Activated CD4-positive, alpha-beta memory T cell treated with anti-CD3 and anti-CD28 coated beads, Interleukin-2, amount 10 ng/mL, durations not matched to agents 7 days and 5 days (primary cell): Measurements from ENCODE around the gene PREX1. TPM values are rescaled to one million over a fixed set of nuclear protein-coding genes. Genes with fewer than 3 reads are reported as not detected.

ENCODE experiments used
- CTCF ChIA-PET: fragments of 350-600 bp; sonication (Branson Sonifier 250); formaldehyde crosslinking; loops from one replicate; lab custom pipeline; 2021; ENCODE audit warnings: antibody characterized with exemption, inconsistent platforms; lab: Charles Lee
- POLR2A ChIA-PET: fragments of 350-600 bp; sonication (Branson Sonifier 250); formaldehyde crosslinking; loops from one replicate; lab custom pipeline; 2021; ENCODE audit warnings: antibody characterized with exemption; lab: Charles Lee
- DNase-seq: peaks from one replicate; pipeline ENCODE4 v3.0.0-alpha.2; 2020
- H3K27ac Mint-ChIP-seq: one replicate; pipeline ENCODE4 v1.8.0; 2021; ENCODE audit warnings: mild to moderate bottlenecking, mixed read lengths
- H3K27me3 Mint-ChIP-seq: one replicate; pipeline ENCODE4 v1.8.0; 2021; ENCODE audit warnings: mixed read lengths
- H3K36me3 Mint-ChIP-seq: one replicate; pipeline ENCODE4 v1.8.0; 2021; ENCODE audit warnings: low read depth, mixed read lengths
- H3K4me1 Mint-ChIP-seq: one replicate; pipeline ENCODE4 v1.8.0; 2021; ENCODE audit warnings: mixed read lengths
- H3K4me3 Mint-ChIP-seq: one replicate; pipeline ENCODE4 v1.8.0; 2021; ENCODE audit warnings: mild to moderate bottlenecking, mixed read lengths
- H3K9me3 Mint-ChIP-seq: one replicate; pipeline ENCODE4 v1.8.0; 2021; ENCODE audit warnings: mixed read lengths
- total RNA-seq, 2 experiments: library from RNA; stranded (reverse); gene quantifications; one replicate each; pipeline ENCODE4 v1.2.3, GENCODE V29; 2021

Gene PREX1
- total RNA-seq, 2 experiments from 2014 or later: 158 to 160 TPM

DNA sequence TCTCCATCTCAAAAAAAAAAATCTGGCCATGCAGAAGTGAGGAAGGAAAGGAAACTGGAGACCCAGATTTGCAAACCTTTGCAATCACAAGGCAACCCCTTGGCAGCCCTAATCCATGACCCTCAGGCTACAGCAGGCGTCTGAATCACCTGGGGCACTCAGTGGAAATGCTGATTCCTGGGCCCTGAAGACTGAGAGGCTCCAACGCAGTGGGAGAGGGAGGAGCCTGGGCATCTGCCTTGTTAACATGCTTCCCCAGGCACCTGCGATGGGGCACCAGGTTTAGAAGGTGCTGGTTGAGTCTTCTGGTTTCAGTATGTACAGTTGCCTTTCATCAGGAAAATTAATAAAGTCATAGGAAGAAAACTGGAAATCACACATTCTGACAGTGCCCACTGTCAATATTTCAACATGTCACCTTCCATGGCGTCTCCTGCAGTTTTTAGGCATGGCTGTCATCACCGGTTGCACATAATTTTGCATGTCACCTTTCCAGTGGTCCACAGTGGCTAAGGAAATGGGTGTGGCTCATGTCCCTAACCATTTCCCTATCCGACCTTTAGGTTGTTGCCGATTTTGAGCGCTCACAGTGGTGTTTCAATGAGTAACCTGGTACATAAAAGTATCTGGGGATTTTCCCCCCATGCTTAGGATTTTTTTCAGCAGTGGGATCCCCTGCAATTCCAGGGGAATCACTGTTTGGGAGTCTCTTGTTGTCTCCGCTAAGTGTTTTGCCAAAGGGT lies 56.9 kb downstream of the PREX1 start:
- CTCF ChIA-PET: no interaction called here
- no peaks in the 10 kb centered on the region for H3K27me3 Mint-ChIP-seq
- POLR2A ChIA-PET: interaction anchor here (1.1 to 1.8 kb wide), 3 partner anchors 20 to 57 kb away, joined by 5 to 8 read pairs (median 5); partner anchors contain the start of gene PREX1
- DNase-seq: no peak
- H3K27ac Mint-ChIP-seq: peak overlapping the region; percentile 41
- peaks cover 95% of the 10 kb centered on the region for H3K4me1 Mint-ChIP-seq
- peaks cover 56% of the 10 kb centered on the region for H3K36me3 Mint-ChIP-seq
- H3K9me3 Mint-ChIP-seq: peaks cover 3% of the 10 kb centered on the region
- H3K4me3 Mint-ChIP-seq: no peak overlapping the region

DNA sequence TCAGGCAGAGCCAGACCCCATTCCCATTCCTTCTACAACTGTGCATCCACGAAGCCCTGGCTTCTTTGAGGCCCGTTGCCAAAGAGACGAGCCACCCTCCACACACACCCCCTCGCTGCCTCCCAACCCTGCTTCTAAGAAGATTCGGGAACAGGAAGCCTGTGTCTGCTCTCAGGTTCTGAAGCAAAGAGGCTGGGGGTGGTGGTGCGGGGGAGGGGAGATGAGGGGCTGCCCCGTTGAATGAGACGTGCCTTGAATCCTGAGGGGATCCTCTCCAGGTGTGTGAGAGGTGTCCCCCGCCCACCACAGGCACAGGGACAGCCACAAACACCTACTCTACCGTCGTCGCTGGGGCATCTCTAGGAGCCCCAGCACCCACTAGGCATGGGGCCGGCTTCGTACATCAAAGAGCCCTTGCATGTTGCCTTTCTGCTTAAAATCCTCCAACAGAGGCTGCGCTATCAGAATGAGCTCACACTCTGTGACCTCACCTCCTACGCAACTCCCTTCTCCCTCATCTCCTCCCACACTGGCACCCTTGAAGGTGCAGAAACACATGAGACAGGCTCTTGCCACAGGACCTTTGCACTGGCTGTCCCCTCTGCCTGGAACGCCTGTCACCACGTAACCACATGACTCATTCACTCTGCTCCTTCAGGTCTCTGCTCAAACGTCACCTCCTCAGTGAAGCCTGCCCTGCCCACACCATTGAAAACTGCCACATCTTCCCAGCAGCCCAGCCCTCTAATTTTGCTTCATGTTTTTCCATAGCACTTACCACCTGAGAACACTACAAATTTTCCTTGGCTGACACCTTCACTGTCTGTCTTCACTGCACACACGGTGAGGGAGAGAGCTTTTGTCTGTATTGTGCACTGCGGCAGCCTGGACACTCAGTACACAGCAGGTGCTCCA lies 58.5 kb downstream of the PREX1 start:
- Mint-ChIP-seq H3K27ac (peak overlapping the region; percentile 71), H3K4me1 (peaks cover 91% of the 10 kb centered on the region), H3K9me3 (no peaks in the 10 kb centered on the region), H3K4me3 (peak overlapping the region; percentile 21), H3K27me3 (no peaks in the 10 kb centered on the region), H3K36me3 (peaks cover 52% of the 10 kb centered on the region)
- ChIA-PET POLR2A (interaction anchor here (0.7 to 1.4 kb wide), 7 partner anchors 8 to 49 kb away, joined by 3 to 8 read pairs (median 4); no protein-coding TSS in a partner anchor), CTCF (interaction anchor here (0.7 to 1.5 kb wide), 3 partner anchors 8 to 112 kb away, joined by 3 to 5 read pairs (median 3); no protein-coding TSS in a partner anchor)
- DNase-seq: peak; percentile 92

DNA sequence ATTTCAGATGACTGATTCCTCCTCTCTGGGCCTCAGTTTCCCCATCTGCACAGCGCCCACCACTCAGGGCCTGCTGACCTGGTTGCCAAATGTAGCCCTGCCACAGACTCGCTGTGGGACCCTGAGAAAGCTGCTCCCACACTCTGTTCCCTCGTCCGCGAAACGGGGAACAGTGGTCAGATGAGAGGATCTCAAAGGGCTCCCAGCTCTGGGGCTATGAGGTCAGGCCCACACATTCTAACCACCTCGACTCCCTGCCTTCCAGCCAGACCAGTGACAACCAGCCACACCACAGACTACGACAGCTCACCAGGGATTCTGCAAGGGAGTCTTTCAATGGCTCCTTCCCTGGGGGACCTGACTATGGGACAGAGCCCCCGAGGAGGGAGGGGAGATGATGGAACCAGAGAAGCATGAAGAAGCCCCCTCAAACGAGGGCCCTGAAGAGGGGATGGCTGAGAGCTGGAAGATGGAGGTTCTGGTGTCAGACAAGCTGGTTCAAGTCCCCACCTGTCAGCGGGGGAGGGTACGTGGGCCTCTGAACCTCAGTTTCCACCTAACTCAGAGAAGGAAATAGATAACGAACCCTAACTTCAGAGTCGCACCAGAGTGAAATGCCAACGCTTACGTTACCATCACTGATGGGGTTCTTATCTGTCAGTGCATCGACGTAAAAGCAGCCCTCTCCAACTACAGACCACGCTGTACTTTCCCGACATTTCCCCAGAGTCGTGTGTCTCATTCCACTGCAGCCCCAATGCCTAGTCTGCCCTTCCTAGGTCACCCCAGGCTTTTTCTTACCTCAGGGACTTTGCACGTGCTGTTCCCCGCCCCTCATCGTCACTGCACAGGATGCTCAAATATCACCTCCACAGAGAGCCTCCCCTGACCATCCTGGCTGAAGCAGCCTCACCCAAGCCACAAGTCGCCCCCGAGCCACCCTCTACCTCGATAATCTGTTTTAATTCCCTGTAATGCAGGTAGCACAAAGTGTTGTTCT lies 60.5 kb downstream of the PREX1 start:
- POLR2A ChIA-PET: interaction anchor here (0.9 to 1.1 kb wide), 2 partner anchors 27 to 59 kb away, joined by 3 read pairs; no protein-coding TSS in a partner anchor
- H3K36me3 Mint-ChIP-seq: peaks cover 42% of the 10 kb centered on the region
- CTCF ChIA-PET: interaction anchor here (0.6 kb wide), 1 partner anchor 9 kb away, joined by 4 read pairs; no protein-coding TSS in a partner anchor
- peak overlapping the region; percentile 9 for H3K4me3 Mint-ChIP-seq
- peak overlapping the region; percentile 71 for H3K27ac Mint-ChIP-seq
- no peaks in the 10 kb centered on the region for H3K9me3 Mint-ChIP-seq
- peaks cover 88% of the 10 kb centered on the region for H3K4me1 Mint-ChIP-seq
- H3K27me3 Mint-ChIP-seq: no peaks in the 10 kb centered on the region
- DNase-seq: peak; percentile 46

DNA sequence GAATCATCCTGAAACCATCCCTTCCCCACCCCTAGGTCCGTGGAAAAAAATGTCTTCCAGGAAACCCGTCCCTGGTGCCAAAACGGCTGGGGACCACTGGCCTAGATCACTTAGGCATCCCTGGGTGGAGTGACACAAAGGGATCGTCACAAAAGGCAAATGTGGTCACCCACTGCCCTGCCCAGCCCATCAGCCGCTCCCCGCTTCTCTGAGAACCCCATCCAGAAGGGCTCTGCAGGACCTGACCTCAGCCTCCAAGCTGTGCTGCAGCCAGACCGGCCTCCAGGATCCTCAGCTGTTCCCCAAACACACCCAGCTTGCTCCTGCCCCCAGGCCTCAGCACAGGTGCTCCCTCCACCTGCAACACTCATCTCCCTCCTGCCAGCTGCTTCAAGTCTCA lies 61.6 kb downstream of the PREX1 start:
- Mint-ChIP-seq H3K4me3 (no peak overlapping the region), H3K36me3 (peaks cover 48% of the 10 kb centered on the region), H3K9me3 (no peaks in the 10 kb centered on the region), H3K27me3 (no peaks in the 10 kb centered on the region), H3K4me1 (peaks cover 93% of the 10 kb centered on the region), H3K27ac (peak overlapping the region; percentile 72)
- no peak for DNase-seq
- CTCF ChIA-PET: no interaction called here
- POLR2A ChIA-PET: interaction anchor here (0.9 kb wide), 1 partner anchor 26 kb away, joined by 3 read pairs; no protein-coding TSS in a partner anchor

DNA sequence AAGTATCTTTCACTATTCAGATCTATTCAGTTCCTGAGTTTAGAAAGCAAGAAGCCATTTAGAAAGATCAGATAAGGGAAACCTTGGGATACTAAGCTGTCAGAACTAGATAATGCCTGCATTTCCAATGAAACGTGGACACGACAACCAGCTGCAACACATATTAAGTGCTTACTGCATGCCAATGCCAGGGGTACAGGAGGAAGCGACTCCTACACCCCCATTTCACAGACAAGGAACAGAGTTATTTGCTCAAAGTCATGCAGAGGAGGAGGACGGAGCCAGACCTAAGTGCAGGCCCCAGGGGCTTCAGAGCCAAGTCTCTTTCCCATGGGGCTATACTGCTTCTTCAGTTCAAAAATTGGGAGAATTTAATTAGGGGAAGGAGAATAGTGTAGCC lies 62.4 kb downstream of the PREX1 start:
- CTCF ChIA-PET: no interaction called here
- peak overlapping the region; percentile 3 for H3K27ac Mint-ChIP-seq

DNA sequence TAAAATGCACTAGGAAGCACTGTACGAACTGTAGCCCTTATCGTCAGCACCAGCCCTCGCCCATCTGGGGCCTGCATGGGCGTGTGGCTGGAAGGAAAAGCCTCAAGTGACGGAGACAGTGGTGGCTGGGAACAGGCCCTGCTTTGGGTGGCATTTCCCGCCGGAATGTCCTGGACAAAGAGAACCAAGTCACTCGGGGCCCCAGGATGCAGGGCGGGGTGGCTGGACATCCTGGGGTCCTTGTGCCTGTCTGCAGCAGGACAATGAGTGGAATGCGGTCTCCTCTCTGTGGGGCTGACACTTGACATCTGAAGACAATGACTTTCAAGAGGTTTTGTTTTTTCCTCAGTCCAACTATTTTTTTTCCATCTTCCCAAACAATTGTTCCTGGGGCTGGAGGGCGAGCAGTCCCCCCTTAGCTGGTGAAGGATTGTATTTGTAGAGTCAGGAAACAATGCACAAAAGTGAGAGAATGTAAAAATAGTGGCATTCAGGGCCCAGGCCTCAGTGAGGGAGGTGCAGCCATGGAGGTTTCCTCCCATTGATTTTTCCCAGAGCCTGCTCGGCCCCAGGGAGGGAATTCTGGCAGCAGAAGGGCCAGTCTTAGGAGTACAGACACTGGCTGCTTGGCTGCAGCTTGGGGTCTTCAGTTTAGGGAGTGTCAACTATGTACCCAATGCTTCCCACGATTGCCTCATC lies 64.4 kb downstream of the PREX1 start:
- DNase-seq: no peak
- ChIA-PET CTCF (interaction anchor here (1.0 kb wide), 1 partner anchor 64 kb away, joined by 3 read pairs; no protein-coding TSS in a partner anchor), POLR2A (no interaction called here)
- H3K4me3 Mint-ChIP-seq: no peak overlapping the region
- peak overlapping the region; percentile 100 for H3K27ac Mint-ChIP-seq
- H3K27me3 Mint-ChIP-seq: no peaks in the 10 kb centered on the region
- no peaks in the 10 kb centered on the region for H3K9me3 Mint-ChIP-seq
- peaks cover 55% of the 10 kb centered on the region for H3K36me3 Mint-ChIP-seq
- H3K4me1 Mint-ChIP-seq: peaks cover 93% of the 10 kb centered on the region

More for the DNA sequence above, 62.4 kb downstream of the PREX1 start:
- no peaks in the 10 kb centered on the region for H3K27me3 Mint-ChIP-seq
- H3K4me1 Mint-ChIP-seq: peaks cover 93% of the 10 kb centered on the region
- H3K4me3 Mint-ChIP-seq: no peak overlapping the region
- POLR2A ChIA-PET: interaction anchor here (0.9 to 1.4 kb wide), 2 partner anchors 14 to 26 kb away, joined by 3 to 6 read pairs; no protein-coding TSS in a partner anchor
- no peak for DNase-seq
- H3K9me3 Mint-ChIP-seq: no peaks in the 10 kb centered on the region
- peaks cover 50% of the 10 kb centered on the region for H3K36me3 Mint-ChIP-seq

DNA sequence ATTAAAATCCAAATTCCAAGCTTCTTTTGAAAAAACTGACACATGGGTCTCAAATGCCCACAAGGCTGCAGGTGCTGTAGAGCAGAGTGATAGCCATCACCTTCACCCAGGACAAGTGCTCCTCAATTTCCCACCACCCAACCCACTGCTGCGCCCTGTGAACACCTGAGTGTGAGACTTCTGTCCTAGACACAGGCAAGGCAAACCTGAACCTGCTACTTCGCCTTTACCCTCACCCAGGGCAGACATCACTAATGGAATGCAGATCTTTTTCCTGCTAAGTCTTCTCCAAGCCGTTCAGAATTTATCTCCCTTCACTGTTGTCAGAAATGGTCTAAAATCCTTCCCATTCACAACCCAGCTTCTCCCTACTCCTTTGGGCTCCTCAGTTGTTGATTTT lies 65.9 kb downstream of the PREX1 start:
- no peaks in the 10 kb centered on the region for H3K27me3 Mint-ChIP-seq
- DNase-seq: no peak
- H3K27ac Mint-ChIP-seq: peak overlapping the region; percentile 100
- ChIA-PET CTCF (no interaction called here), POLR2A (interaction anchor here (1.0 to 4.6 kb wide), 7 partner anchors 10 to 64 kb away, joined by 3 to 42 read pairs (median 9); partner anchors contain the start of gene PREX1)
- peaks cover 59% of the 10 kb centered on the region for H3K36me3 Mint-ChIP-seq
- peaks cover 2% of the 10 kb centered on the region for H3K9me3 Mint-ChIP-seq
- H3K4me1 Mint-ChIP-seq: peaks cover 93% of the 10 kb centered on the region
- H3K4me3 Mint-ChIP-seq: peak overlapping the region; percentile 5

DNA sequence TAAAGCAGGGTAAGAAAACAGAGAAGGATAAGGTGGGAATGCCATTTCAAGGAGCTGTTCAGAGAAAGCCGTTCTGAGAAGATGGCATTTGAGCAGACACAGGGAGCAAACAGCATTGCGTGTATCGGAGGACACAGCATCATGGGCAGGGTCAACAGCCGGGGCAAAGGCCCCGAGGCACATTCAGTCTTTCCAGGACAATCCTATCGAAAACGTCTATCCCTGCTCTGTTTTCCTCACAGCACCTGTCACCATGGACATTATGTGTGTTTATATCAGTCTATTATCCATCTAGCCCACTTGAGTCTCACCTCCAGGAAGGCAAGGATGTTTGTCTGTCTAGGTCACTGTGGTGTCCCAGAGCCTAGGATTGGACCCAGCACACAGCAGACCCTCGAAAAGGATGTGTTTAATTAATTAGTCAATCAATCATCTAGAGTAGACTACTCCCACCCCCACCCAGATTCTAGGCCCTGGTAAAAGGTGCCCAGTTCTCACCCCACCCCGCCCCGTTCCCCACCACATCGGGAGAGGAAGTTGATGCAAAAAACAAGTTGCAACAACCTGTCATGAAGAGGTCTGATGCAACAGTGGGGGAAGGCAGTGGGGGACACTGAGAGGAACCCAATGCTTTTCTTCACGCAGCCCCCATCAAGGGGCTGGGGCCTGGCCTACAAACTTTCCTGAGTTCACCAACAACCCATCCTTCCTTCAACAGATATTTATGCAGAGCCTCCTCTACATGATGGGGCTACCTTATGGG lies 66.6 kb downstream of the PREX1 start:
- ChIA-PET CTCF (interaction anchor here (0.7 to 1.7 kb wide), 3 partner anchors 8 to 60 kb away, joined by 3 to 4 read pairs (median 3); no protein-coding TSS in a partner anchor), POLR2A (interaction anchor here (1.0 to 4.6 kb wide), 12 partner anchors 8 to 65 kb away, joined by 3 to 42 read pairs (median 6); partner anchors contain the start of gene PREX1)
- Mint-ChIP-seq H3K4me1 (peaks cover 93% of the 10 kb centered on the region), H3K36me3 (peaks cover 62% of the 10 kb centered on the region), H3K27me3 (no peaks in the 10 kb centered on the region), H3K4me3 (peak overlapping the region; percentile 57), H3K27ac (peak overlapping the region; percentile 100), H3K9me3 (peaks cover 2% of the 10 kb centered on the region)
- peak; percentile 77 for DNase-seq

DNA sequence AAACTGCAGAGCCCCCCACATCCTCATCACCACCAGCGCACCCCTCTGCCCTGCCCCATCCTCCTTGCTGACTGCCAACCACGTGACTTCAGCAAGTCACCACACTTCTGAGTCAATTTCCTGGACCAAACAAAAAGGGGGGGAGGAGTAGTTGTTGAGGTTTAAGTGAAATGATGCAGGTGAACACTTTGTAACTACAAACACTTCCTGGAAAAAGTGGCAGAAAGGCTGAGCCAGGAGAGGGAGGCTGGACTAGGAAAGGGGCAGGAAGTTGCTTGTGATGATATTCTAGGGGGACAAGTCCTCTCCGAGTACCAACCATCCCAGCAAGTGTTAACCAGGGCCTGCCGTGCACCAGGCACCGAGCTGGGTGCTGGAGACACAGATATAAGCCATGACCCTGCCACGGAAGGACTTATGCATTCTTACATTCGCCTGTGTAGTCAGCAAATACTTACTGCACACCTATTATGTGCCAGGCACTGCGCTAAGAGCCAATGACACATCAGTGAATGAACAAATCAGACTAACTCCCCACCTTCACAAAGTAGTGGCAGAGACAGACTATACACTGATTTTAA lies 67.3 kb downstream of the PREX1 start:
- Mint-ChIP-seq H3K4me3 (peak overlapping the region; percentile 57), H3K9me3 (peaks cover 4% of the 10 kb centered on the region), H3K36me3 (peaks cover 69% of the 10 kb centered on the region), H3K27me3 (no peaks in the 10 kb centered on the region), H3K27ac (peak overlapping the region; percentile 100), H3K4me1 (peaks cover 93% of the 10 kb centered on the region)
- DNase-seq: peak; percentile 81
- ChIA-PET POLR2A (interaction anchor here (0.6 to 4.6 kb wide), 15 partner anchors 9 to 921 kb away, joined by 3 to 42 read pairs (median 5); partner anchors contain the start of gene PREX1), CTCF (interaction anchor here (0.7 to 1.7 kb wide), 3 partner anchors 9 to 61 kb away, joined by 3 to 4 read pairs (median 3); no protein-coding TSS in a partner anchor)

DNA sequence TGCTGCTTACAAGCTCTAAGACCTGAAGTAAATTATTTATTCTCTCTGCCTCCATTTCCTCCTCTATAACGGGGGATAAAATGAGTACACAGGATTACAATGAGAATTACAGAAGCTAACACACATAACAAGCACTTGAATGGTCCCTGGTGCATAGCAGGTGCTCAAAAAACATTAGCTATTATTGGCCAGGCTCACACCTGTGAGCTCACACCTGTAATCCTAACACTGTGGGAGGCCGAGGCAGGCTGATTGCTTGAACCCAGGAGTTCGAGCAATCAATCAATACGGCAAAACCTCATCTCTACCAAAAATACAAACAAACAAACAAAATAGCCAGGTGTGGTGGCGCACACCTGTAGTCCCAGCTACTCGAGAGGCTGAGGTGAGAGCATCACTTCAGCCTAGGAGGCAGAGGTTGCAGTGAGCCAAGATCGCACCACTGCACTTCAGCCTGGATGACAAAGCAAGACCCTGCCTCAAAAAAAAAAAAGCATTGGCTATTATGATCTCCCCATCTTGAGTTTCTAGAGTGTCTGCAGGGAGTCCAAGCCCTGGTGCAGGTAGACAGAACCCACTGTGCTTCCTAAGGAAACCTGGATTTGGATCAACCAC lies 68.1 kb downstream of the PREX1 start:
- ChIA-PET POLR2A (interaction anchor here (0.6 to 4.6 kb wide), 11 partner anchors 9 to 922 kb away, joined by 3 to 42 read pairs (median 6); partner anchors contain the start of gene PREX1), CTCF (interaction anchor here (0.7 to 1.7 kb wide), 4 partner anchors 58 to 1261 kb away, joined by 3 to 4 read pairs (median 4); no protein-coding TSS in a partner anchor)
- peak overlapping the region; percentile 57 for H3K4me3 Mint-ChIP-seq
- DNase-seq: no peak
- H3K4me1 Mint-ChIP-seq: peaks cover 92% of the 10 kb centered on the region
- H3K27me3 Mint-ChIP-seq: no peaks in the 10 kb centered on the region
- peaks cover 9% of the 10 kb centered on the region for H3K9me3 Mint-ChIP-seq
- H3K27ac Mint-ChIP-seq: peak overlapping the region; percentile 100
- H3K36me3 Mint-ChIP-seq: peaks cover 70% of the 10 kb centered on the region
